RWPE1 (cell line): Measurements from ENCODE around the gene MEIOSIN.

Experiments
- CTCF ChIA-PET: fragments of 350-600 bp; sonication (Branson Sonifier 250); formaldehyde crosslinking; extraction: SDS; loops from one replicate; lab custom pipeline; 2021; lab: Yijun Ruan, JAX
- POLR2A ChIA-PET: fragments of 400-600 bp; formaldehyde crosslinking; extraction: SDS; loops from one replicate; lab custom pipeline; 2020; ENCODE audit warnings: antibody characterized with exemption; ENCODE audit not compliant: low non-redundant PET; lab: Yijun Ruan, JAX
- DNase-seq: peaks from one replicate; pipeline ENCODE4 v3.0.0; 2012; ENCODE audit warnings: low spot score
- H3K27ac ChIP-seq: fragments of 450-650 bp; 2 replicates; pipeline ENCODE4 v1.5.1; 2017
- TF ChIP-seq, protein P1 (sequence below): fragments of 450-650 bp; conservative IDR thresholded peaks from 2 replicates; pipeline ENCODE4 v1.5.1; 2017; ENCODE audit warnings: low read depth, mild to moderate bottlenecking

Gene MEIOSIN

GRCh38 chr19:45772912-45773311 is 39.7 kb downstream of the MEIOSIN start:
- TF ChIP-seq, protein P1, sequence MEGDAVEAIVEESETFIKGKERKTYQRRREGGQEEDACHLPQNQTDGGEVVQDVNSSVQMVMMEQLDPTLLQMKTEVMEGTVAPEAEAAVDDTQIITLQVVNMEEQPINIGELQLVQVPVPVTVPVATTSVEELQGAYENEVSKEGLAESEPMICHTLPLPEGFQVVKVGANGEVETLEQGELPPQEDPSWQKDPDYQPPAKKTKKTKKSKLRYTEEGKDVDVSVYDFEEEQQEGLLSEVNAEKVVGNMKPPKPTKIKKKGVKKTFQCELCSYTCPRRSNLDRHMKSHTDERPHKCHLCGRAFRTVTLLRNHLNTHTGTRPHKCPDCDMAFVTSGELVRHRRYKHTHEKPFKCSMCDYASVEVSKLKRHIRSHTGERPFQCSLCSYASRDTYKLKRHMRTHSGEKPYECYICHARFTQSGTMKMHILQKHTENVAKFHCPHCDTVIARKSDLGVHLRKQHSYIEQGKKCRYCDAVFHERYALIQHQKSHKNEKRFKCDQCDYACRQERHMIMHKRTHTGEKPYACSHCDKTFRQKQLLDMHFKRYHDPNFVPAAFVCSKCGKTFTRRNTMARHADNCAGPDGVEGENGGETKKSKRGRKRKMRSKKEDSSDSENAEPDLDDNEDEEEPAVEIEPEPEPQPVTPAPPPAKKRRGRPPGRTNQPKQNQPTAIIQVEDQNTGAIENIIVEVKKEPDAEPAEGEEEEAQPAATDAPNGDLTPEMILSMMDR, result no peak
- no peak for DNase-seq
- POLR2A ChIA-PET, result interaction anchor here (0.6 kb wide), 1 partner anchor 83 kb away, joined by 4 read pairs; no protein-coding TSS in a partner anchor
- CTCF ChIA-PET, result interaction anchor here (0.7 to 1.4 kb wide), 3 partner anchors 9 to 28 kb away, joined by 3 to 5 read pairs (median 4); no protein-coding TSS in a partner anchor
- peak overlapping the region; percentile 98 for H3K27ac ChIP-seq

GRCh38 chr19:45773384-45773783 is 40.1 kb downstream of the MEIOSIN start:
- ChIA-PET CTCF (interaction anchor here (0.7 kb wide), 1 partner anchor 28 kb away, joined by 5 read pairs; no protein-coding TSS in a partner anchor), POLR2A (no interaction called here)
- TF ChIP-seq, protein P1, result no peak
- no peak for DNase-seq
- peak overlapping the region; percentile 98 for H3K27ac ChIP-seq

DNA sequence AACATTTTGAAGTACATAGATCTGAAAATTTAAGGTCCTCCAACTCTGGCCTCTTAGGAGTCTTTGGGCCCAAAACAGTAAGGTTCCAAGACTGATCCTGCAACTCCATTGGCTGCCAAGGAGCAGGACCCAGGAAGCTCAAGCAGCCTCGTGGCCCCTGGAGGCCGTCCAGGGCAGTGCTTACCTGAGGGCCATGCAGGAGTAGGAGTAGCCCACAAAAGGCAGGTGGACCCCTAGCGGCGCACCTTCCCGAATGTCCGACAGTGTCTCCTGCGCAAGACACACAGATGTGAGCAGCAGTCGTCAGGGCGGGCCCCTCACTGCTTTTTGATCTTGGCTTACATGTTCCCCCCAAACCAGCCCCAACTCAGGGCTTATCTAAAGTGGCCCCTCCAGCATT is 41.5 kb downstream of the MEIOSIN start:
- TF ChIP-seq, protein P1, result no peak
- ChIA-PET POLR2A (no interaction called here), CTCF (interaction anchor here (0.6 kb wide), 1 partner anchor 24 kb away, joined by 3 read pairs; no protein-coding TSS in a partner anchor)

GRCh38 chr19:45777395-45777961 is 44.2 kb downstream of the MEIOSIN start:
- no peak for DNase-seq
- POLR2A ChIA-PET, result no interaction called here
- peak overlapping the region; percentile 98 for H3K27ac ChIP-seq

More for the DNA sequence above, 41.5 kb downstream of the MEIOSIN start:
- DNase-seq, result no peak
- peak overlapping the region; percentile 45 for H3K27ac ChIP-seq

GRCh38 chr19:45778010-45778661 is 44.9 kb downstream of the MEIOSIN start:
- peak overlapping the region; percentile 98 for H3K27ac ChIP-seq
- ChIA-PET POLR2A (interaction anchor here (1.0 kb wide), 1 partner anchor 8 kb away, joined by 3 read pairs; no protein-coding TSS in a partner anchor), CTCF (interaction anchor here (1.7 kb wide), 1 partner anchor 8 kb away, joined by 25 read pairs; no protein-coding TSS in a partner anchor)
- TF ChIP-seq, protein P1, result no peak
- DNase-seq, result no peak

More at GRCh38 chr19:45777395-45777961, 44.2 kb downstream of the MEIOSIN start:
- CTCF ChIA-PET, result no interaction called here
- TF ChIP-seq, protein P1, result no peak
